A549 (cell line): ENCODE data around the gene MACROD1. TPM values are rescaled to one million over a fixed set of nuclear protein-coding genes. Genes with fewer than 3 reads are reported as not detected.

ENCODE experiments used
- ATAC-seq, 2 experiments: fragments of 200-7000 bp in 1 of 2; fragments of >200 bp in 1 of 2; cut with Nextera tagmentation in 1 of 2; cut with Tn5 transposase in 1 of 2; 3 replicates each; pipeline versions ENCODE4 v1.8.0 to v1.9.1; 2018 to 2020; ENCODE audit warnings: mild to moderate bottlenecking in 1 of 2, moderate library complexity in 1 of 2
- CTCF ChIA-PET: fragments of 300-600 bp; sonication (Branson Sonifier 250); formaldehyde crosslinking; extraction: SDS; loops from one replicate; lab custom pipeline; 2021; ENCODE audit warnings: antibody characterized with exemption, inconsistent platforms; lab: Yijun Ruan, JAX
- POLR2A ChIA-PET: fragments of 350-600 bp; formaldehyde crosslinking; extraction: SDS; loops from one replicate; lab custom pipeline; 2021; ENCODE audit warnings: antibody characterized with exemption, inconsistent platforms; lab: Yijun Ruan, JAX
- DNase-seq, 2 experiments: peaks; one replicate each; pipeline versions ENCODE4 v3.0.0 to v3.0.0-alpha.2; 2011 to 2016; ENCODE audit warnings: low read depth in 1 of 2, low spot score in 1 of 2
- FAIRE-seq: peaks from 2 replicates; lab custom pipeline; 2011; peaks lifted over from hg19 to GRCh38; lab: Jason Lieb, UNC
- H3K27ac ChIP-seq, 2 experiments: fragments of >200 bp; sonication (Bioruptor Twin); formaldehyde crosslinking; 3 replicates each; pipeline ENCODE4 v1.5.1; 2016 to 2017
- H3K4me1 ChIP-seq: fragments of >200 bp; sonication (Bioruptor Twin); formaldehyde crosslinking; 3 replicates; pipeline ENCODE4 v1.6.1; 2016
- H3K4me2 ChIP-seq: fragments of >200 bp; sonication (Bioruptor Twin); formaldehyde crosslinking; 3 replicates; pipeline ENCODE4 v1.6.1; 2016
- H3K4me3 ChIP-seq: fragments of >200 bp; sonication (Bioruptor Twin); formaldehyde crosslinking; 3 replicates; pipeline ENCODE4 v1.5.1; 2016
- H3K9me3 ChIP-seq: fragments of >200 bp; sonication (Bioruptor Twin); formaldehyde crosslinking; 3 replicates; pipeline ENCODE4 v1.6.1; 2016
- CEBPB ChIP-seq, 2 experiments: fragments of >200 bp in 1 of 2; sonication (Bioruptor Twin) in 1 of 2; formaldehyde crosslinking in 1 of 2; IDR thresholded peaks; 2 replicates each; pipeline ENCODE4 v1.6.1; 2012 to 2016
- CHD4 ChIP-seq: fragments of 200-600 bp; sonication (generic); IDR thresholded peaks from 2 replicates; pipeline ENCODE4 v1.6.1; 2016; ENCODE audit warnings: antibody characterized with exemption, mild to moderate bottlenecking, borderline replicate concordance
- EP300 ChIP-seq, 2 experiments: fragments of >200 bp; sonication (Bioruptor Twin); formaldehyde crosslinking; IDR thresholded peaks; 2 replicates in 1 of 2; 3 replicates in 1 of 2; pipeline ENCODE4 v1.6.1; 2016 to 2017
- ESRRA ChIP-seq: fragments of 150-350 bp; IDR thresholded peaks from 2 replicates; pipeline ENCODE4 v1.6.1; 2014; ENCODE audit warnings: mild to moderate bottlenecking, low read length, borderline replicate concordance
- FOXS1 ChIP-seq: fragments of 250-450 bp; sonication (Bioruptor Pico); IDR thresholded peaks from 2 replicates; pipeline ENCODE4 v1.5.0; 2020; ENCODE audit warnings: mild to moderate bottlenecking, moderate library complexity
- GATA3 ChIP-seq: IDR thresholded peaks from 2 replicates; pipeline ENCODE4 v1.6.1; 2012; ENCODE audit warnings: borderline replicate concordance
- KDM1A ChIP-seq: fragments of 200-600 bp; sonication (generic); IDR thresholded peaks from 2 replicates; pipeline ENCODE4 v1.6.1; 2016; ENCODE audit warnings: low read depth, mild to moderate bottlenecking
- NFE2L2 ChIP-seq: fragments of 150-350 bp; conservative IDR thresholded peaks from 2 replicates; pipeline ENCODE4 v1.6.1; 2014; ENCODE audit warnings: low read length
- NR3C1 ChIP-seq: fragments of >200 bp; sonication (Bioruptor Twin); formaldehyde crosslinking; IDR thresholded peaks from 3 replicates; pipeline ENCODE4 v1.6.1; 2017
- POLR2A ChIP-seq: IDR thresholded peaks from 2 replicates; pipeline ENCODE4 v1.6.1; 2012; ENCODE audit warnings: mild to moderate bottlenecking, low read length
- POLR2AphosphoS2 ChIP-seq: conservative IDR thresholded peaks from 2 replicates; pipeline ENCODE4 v1.6.1; 2012; ENCODE audit warnings: low read length, improper control_type of control experiment, inconsistent platforms
- RAD21 ChIP-seq, 2 experiments: fragments of >200 bp in 1 of 2; sonication (Bioruptor Twin) in 1 of 2; formaldehyde crosslinking in 1 of 2; IDR thresholded peaks in 1 of 2; conservative IDR thresholded peaks in 1 of 2; 2 replicates in 1 of 2; 3 replicates in 1 of 2; pipeline ENCODE4 v1.6.1; 2012 to 2018; ENCODE audit warnings: inconsistent platforms in 1 of 2
- REST ChIP-seq: fragments of 200-600 bp; sonication (generic); IDR thresholded peaks from 2 replicates; pipeline ENCODE4 v1.6.1; 2016; ENCODE audit warnings: antibody characterized with exemption, mild to moderate bottlenecking, moderate library complexity
- RNF2 ChIP-seq: fragments of 200-600 bp; sonication (generic); IDR thresholded peaks from 2 replicates; pipeline ENCODE4 v1.6.1; 2016; ENCODE audit warnings: low read depth, mild to moderate bottlenecking, antibody characterized with exemption, moderate library complexity, borderline replicate concordance
- SREBF2 ChIP-seq: fragments of 450-650 bp; IDR thresholded peaks from 2 replicates; pipeline ENCODE4 v1.6.1; 2014; ENCODE audit warnings: mild to moderate bottlenecking, moderate library complexity
- USF2 ChIP-seq: fragments of 450-650 bp; IDR thresholded peaks from 2 replicates; pipeline ENCODE4 v1.6.1; 2014; ENCODE audit warnings: antibody characterized with exemption
- ZC3H11A ChIP-seq: fragments of 450-650 bp; IDR thresholded peaks from 2 replicates; pipeline ENCODE4 v1.6.1; 2014; ENCODE audit warnings: antibody characterized with exemption, mild to moderate bottlenecking
- ZFP36 ChIP-seq: fragments of 450-650 bp; IDR thresholded peaks from 2 replicates; pipeline ENCODE4 v1.6.1; 2014; ENCODE audit warnings: borderline replicate concordance; ENCODE audit not compliant: partially characterized antibody
- ZNF302 ChIP-seq: fragments of 250-450 bp; sonication (Bioruptor Pico); IDR thresholded peaks from 2 replicates; pipeline ENCODE4 v1.9.0; 2021; ENCODE audit warnings: inconsistent platforms, mild to moderate bottlenecking, moderate library complexity
- WGBS: methylation state at CpG from one replicate; pipeline ENCODE4 v1.1.6; 2017; ENCODE audit errors: missing lambda C conversion rate; 5-methylcytosine and 5-hydroxymethylcytosine counted together
- polyA plus RNA-seq, 4 experiments: library from polyadenylated mRNA; depleted of rRNA in 3 of 4; stranded (reverse); fragments of >200 nt; fragmentation: RNase III in 1 of 4; extraction: RNeasy Plus Mini Kit Qiagen cat#74134 plus additional on column Dnase treatment in 1 of 4; gene quantifications; 2 replicates in 3 of 4; 3 replicates in 1 of 4; pipeline ENCODE4 v1.2.3, GENCODE V29; 2011 to 2017
- small RNA-seq, 6 experiments: library from RNA; depleted of rRNA; stranded (forward); fragments of <200 nt; gene quantifications; one replicate each; pipeline ENCODE3, GENCODE V24; 2012
- TF ChIP-seq, protein P1 (sequence below): fragments of >200 bp; sonication (Bioruptor Twin); formaldehyde crosslinking; IDR thresholded peaks from 3 replicates; pipeline ENCODE4 v1.6.1; 2016

Gene MACROD1
- polyA plus RNA-seq, 2 of the 4 experiments (the other 2 are of a cell fraction): 15.1 to 16.6 TPM

DNA sequence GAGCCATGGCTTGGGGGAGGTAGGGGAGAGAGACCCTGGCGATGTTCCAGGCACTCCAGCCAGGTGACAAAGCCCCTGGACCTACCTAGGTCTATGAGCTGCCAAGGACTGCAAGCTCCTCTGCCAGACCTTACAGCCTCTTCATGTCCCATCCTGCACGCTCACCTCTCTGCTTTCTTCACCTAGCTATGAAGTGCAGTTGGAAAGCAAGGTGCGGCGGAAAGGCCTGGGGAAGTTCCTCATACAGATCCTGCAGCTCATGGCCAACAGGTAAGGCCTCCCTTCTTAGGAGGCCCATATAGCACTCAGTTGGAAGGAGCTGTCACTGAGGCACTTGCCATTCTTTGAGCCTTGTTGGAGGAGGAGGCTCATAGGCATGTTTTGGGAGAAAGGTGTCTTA lies 213.3 kb downstream of the MACROD1 start:
- no peak overlapping the region for H3K4me3 ChIP-seq
- WGBS: 92% methylated on average over 4 of the region's 4 CpGs
- no peak overlapping the region for H3K4me2 ChIP-seq
- H3K27ac ChIP-seq: no peak overlapping the region
- no peak for ATAC-seq
- FAIRE-seq: no peak
- H3K4me1 ChIP-seq: no peaks in the 10 kb centered on the region
- no peak for TF ChIP-seq ZFP36
- no peak for TF ChIP-seq ZC3H11A
- TF ChIP-seq, protein P1, sequence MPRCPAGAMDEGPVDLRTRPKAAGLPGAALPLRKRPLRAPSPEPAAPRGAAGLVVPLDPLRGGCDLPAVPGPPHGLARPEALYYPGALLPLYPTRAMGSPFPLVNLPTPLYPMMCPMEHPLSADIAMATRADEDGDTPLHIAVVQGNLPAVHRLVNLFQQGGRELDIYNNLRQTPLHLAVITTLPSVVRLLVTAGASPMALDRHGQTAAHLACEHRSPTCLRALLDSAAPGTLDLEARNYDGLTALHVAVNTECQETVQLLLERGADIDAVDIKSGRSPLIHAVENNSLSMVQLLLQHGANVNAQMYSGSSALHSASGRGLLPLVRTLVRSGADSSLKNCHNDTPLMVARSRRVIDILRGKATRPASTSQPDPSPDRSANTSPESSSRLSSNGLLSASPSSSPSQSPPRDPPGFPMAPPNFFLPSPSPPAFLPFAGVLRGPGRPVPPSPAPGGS: no peak
- no peak for TF ChIP-seq ESRRA
- no peak for TF ChIP-seq RNF2
- no peak for TF ChIP-seq KDM1A
- no peak for TF ChIP-seq CHD4
- no peak for TF ChIP-seq ZNF302 (CRISPR knock-in tag)
- TF ChIP-seq POLR2A: no peak
- no peak for TF ChIP-seq REST
- TF ChIP-seq CEBPB (IDR thresholded peaks at IDR 0.05): no peak
- TF ChIP-seq NR3C1: no peak
- ChIA-PET POLR2A (no interaction called here), CTCF (interaction anchor here (0.9 to 10.2 kb wide), 5 partner anchors 10 to 184 kb away, joined by 3 to 236 read pairs (median 4); partner anchors contain the start of genes MARK2 and ZFTA)
- H3K9me3 ChIP-seq: no peaks in the 10 kb centered on the region
- DNase-seq: no peak

GRCh38 chr11:63951779-63952536 lies 214.0 kb downstream of the MACROD1 start:
- no peak for TF ChIP-seq FOXS1 (CRISPR knock-in tag)
- TF ChIP-seq NFE2L2: no peak
- no peak for TF ChIP-seq SREBF2
- no peak for TF ChIP-seq RAD21 (conservative IDR thresholded peaks at IDR 0.05 in 1 of 2, IDR thresholded peaks at IDR 0.05 in 1 of 2)
- no peak for TF ChIP-seq POLR2AphosphoS2
- TF ChIP-seq USF2: no peak
- TF ChIP-seq GATA3: no peak
- no peak for TF ChIP-seq KDM1A
- no peak for TF ChIP-seq EP300 (IDR thresholded peaks at IDR 0.05)
- CTCF ChIA-PET: interaction anchor here (0.9 to 10.2 kb wide), 5 partner anchors 11 to 184 kb away, joined by 3 to 236 read pairs (median 4); partner anchors contain the start of genes MARK2 and ZFTA
- FAIRE-seq: no peak

More at GRCh38 chr11:63951779-63952536, 214.0 kb downstream of the MACROD1 start:
- no peaks in the 10 kb centered on the region for H3K9me3 ChIP-seq
- no peak for DNase-seq
- H3K4me2 ChIP-seq: no peak overlapping the region
- no peaks in the 10 kb centered on the region for H3K4me1 ChIP-seq
- 91% methylated on average over 20 of the region's 20 CpGs for WGBS
- H3K27ac ChIP-seq: no peak overlapping the region
- ATAC-seq: no peak
- POLR2A ChIA-PET: no interaction called here
- H3K4me3 ChIP-seq: no peak overlapping the region

Small RNAs within 50 kb of the gene (small RNA-seq; reads per million reads assigned to genes)
- 0 to 3.9 (median 1.0) reads per million in 6 experiments for gene RNU6-45P

Other genes starting within 250 kb of the MACROD1 start
- 1.8 and 2.5 TPM in 2 replicates for gene RCOR2, start 248.9 kb downstream of the MACROD1 start, polyA plus RNA-seq (2011; rRNA removed)
- 0.46 to 0.82 TPM (median 0.58 TPM) in 3 replicates for gene RCOR2, start 248.9 kb downstream of the MACROD1 start, polyA plus RNA-seq (2017; fragmentation: RNase III; extraction: RNeasy Plus Mini Kit Qiagen cat#74134 plus additional on column Dnase treatment)
- 21.9 and 23.7 TPM in 2 replicates for gene NAA40, start 227.1 kb downstream of the MACROD1 start, polyA plus RNA-seq (2011; rRNA removed)
- gene NAA40, start 227.1 kb downstream of the MACROD1 start, polyA plus RNA-seq (2017; fragmentation: RNase III; extraction: RNeasy Plus Mini Kit Qiagen cat#74134 plus additional on column Dnase treatment): 29.8 to 32.0 TPM (median 30.2 TPM) in 3 replicates
- 312 and 358 TPM in 2 replicates for gene COX8A, start 191.5 kb downstream of the MACROD1 start, polyA plus RNA-seq (2011; rRNA removed)
- 750 to 794 TPM (median 759 TPM) in 3 replicates for gene COX8A, start 191.5 kb downstream of the MACROD1 start, polyA plus RNA-seq (2017; fragmentation: RNase III; extraction: RNeasy Plus Mini Kit Qiagen cat#74134 plus additional on column Dnase treatment)
- gene OTUB1, start 179.7 kb downstream of the MACROD1 start, polyA plus RNA-seq (2011; rRNA removed): 109 and 113 TPM in 2 replicates
- 94.0 to 97.4 TPM (median 95.8 TPM) in 3 replicates for gene OTUB1, start 179.7 kb downstream of the MACROD1 start, polyA plus RNA-seq (2017; fragmentation: RNase III; extraction: RNeasy Plus Mini Kit Qiagen cat#74134 plus additional on column Dnase treatment)
- gene FLRT1, start 130.2 kb downstream of the MACROD1 start, polyA plus RNA-seq (2011; rRNA removed): 0.28 and 0.31 TPM in 2 replicates
- 0.07 to 0.13 TPM (median 0.10 TPM) in 3 replicates for gene FLRT1, start 130.2 kb downstream of the MACROD1 start, polyA plus RNA-seq (2017; fragmentation: RNase III; extraction: RNeasy Plus Mini Kit Qiagen cat#74134 plus additional on column Dnase treatment)
- gene STIP1, start 20.1 kb upstream of the MACROD1 start, polyA plus RNA-seq (2011; rRNA removed): 288 and 300 TPM in 2 replicates
- gene STIP1, start 20.1 kb upstream of the MACROD1 start, polyA plus RNA-seq (2017; fragmentation: RNase III; extraction: RNeasy Plus Mini Kit Qiagen cat#74134 plus additional on column Dnase treatment): 274 to 320 TPM (median 297 TPM) in 3 replicates
- 0.42 and 0.56 TPM in 2 replicates for gene FERMT3, start 40.6 kb upstream of the MACROD1 start, polyA plus RNA-seq (2011; rRNA removed)
- 1.9 to 2.1 TPM (median 2.0 TPM) in 3 replicates for gene FERMT3, start 40.6 kb upstream of the MACROD1 start, polyA plus RNA-seq (2017; fragmentation: RNase III; extraction: RNeasy Plus Mini Kit Qiagen cat#74134 plus additional on column Dnase treatment)
- 18.6 and 25.2 TPM in 2 replicates for gene TRPT1, start 60.1 kb upstream of the MACROD1 start, polyA plus RNA-seq (2011; rRNA removed)
- gene TRPT1, start 60.1 kb upstream of the MACROD1 start, polyA plus RNA-seq (2017; fragmentation: RNase III; extraction: RNeasy Plus Mini Kit Qiagen cat#74134 plus additional on column Dnase treatment): 24.2 to 28.5 TPM (median 26.1 TPM) in 3 replicates
- gene NUDT22, start 60.2 kb upstream of the MACROD1 start, polyA plus RNA-seq (2011; rRNA removed): 21.5 and 21.7 TPM in 2 replicates
- 25.7 to 33.2 TPM (median 33.1 TPM) in 3 replicates for gene NUDT22, start 60.2 kb upstream of the MACROD1 start, polyA plus RNA-seq (2017; fragmentation: RNase III; extraction: RNeasy Plus Mini Kit Qiagen cat#74134 plus additional on column Dnase treatment)
- gene DNAJC4, start 64.4 kb upstream of the MACROD1 start, polyA plus RNA-seq (2011; rRNA removed): 8.9 and 9.8 TPM in 2 replicates
- 12.6 to 16.6 TPM (median 16.2 TPM) in 3 replicates for gene DNAJC4, start 64.4 kb upstream of the MACROD1 start, polyA plus RNA-seq (2017; fragmentation: RNase III; extraction: RNeasy Plus Mini Kit Qiagen cat#74134 plus additional on column Dnase treatment)
- 6.8 and 10.9 TPM in 2 replicates for gene VEGFB, start 68.5 kb upstream of the MACROD1 start, polyA plus RNA-seq (2011; rRNA removed)
- gene VEGFB, start 68.5 kb upstream of the MACROD1 start, polyA plus RNA-seq (2017; fragmentation: RNase III; extraction: RNeasy Plus Mini Kit Qiagen cat#74134 plus additional on column Dnase treatment): 24.6 to 26.7 TPM (median 26.5 TPM) in 3 replicates
- 40.5 and 41.4 TPM in 2 replicates for gene FKBP2, start 75.0 kb upstream of the MACROD1 start, polyA plus RNA-seq (2011; rRNA removed)
- gene FKBP2, start 75.0 kb upstream of the MACROD1 start, polyA plus RNA-seq (2017; fragmentation: RNase III; extraction: RNeasy Plus Mini Kit Qiagen cat#74134 plus additional on column Dnase treatment): 131 to 142 TPM (median 136 TPM) in 3 replicates
- 129 and 154 TPM in 2 replicates for gene PPP1R14B, start 80.8 kb upstream of the MACROD1 start, polyA plus RNA-seq (2011; rRNA removed)
- gene PPP1R14B, start 80.8 kb upstream of the MACROD1 start, polyA plus RNA-seq (2017; fragmentation: RNase III; extraction: RNeasy Plus Mini Kit Qiagen cat#74134 plus additional on column Dnase treatment): 152 to 155 TPM (median 152 TPM) in 3 replicates
- gene PLCB3, start 85.4 kb upstream of the MACROD1 start, polyA plus RNA-seq (2011; rRNA removed): 8.8 and 9.9 TPM in 2 replicates
- gene PLCB3, start 85.4 kb upstream of the MACROD1 start, polyA plus RNA-seq (2017; fragmentation: RNase III; extraction: RNeasy Plus Mini Kit Qiagen cat#74134 plus additional on column Dnase treatment): 19.2 to 21.3 TPM (median 21.2 TPM) in 3 replicates
- 33.7 and 35.6 TPM in 2 replicates for gene BAD, start 118.6 kb upstream of the MACROD1 start, polyA plus RNA-seq (2011; rRNA removed)
- gene BAD, start 118.6 kb upstream of the MACROD1 start, polyA plus RNA-seq (2017; fragmentation: RNase III; extraction: RNeasy Plus Mini Kit Qiagen cat#74134 plus additional on column Dnase treatment): 65.7 to 68.4 TPM (median 66.4 TPM) in 3 replicates
- gene GPR137, start 119.7 kb upstream of the MACROD1 start, polyA plus RNA-seq (2011; rRNA removed): 11.0 and 14.4 TPM in 2 replicates
- gene GPR137, start 119.7 kb upstream of the MACROD1 start, polyA plus RNA-seq (2017; fragmentation: RNase III; extraction: RNeasy Plus Mini Kit Qiagen cat#74134 plus additional on column Dnase treatment): 33.9 to 38.5 TPM (median 37.4 TPM) in 3 replicates
- gene KCNK4, start 125.2 kb upstream of the MACROD1 start, polyA plus RNA-seq (2011; rRNA removed): not detected in 2 replicates
- gene KCNK4, start 125.2 kb upstream of the MACROD1 start, polyA plus RNA-seq (2017; fragmentation: RNase III; extraction: RNeasy Plus Mini Kit Qiagen cat#74134 plus additional on column Dnase treatment): 0.12 to 0.28 TPM (median 0.17 TPM) in 3 replicates
- 1.9 TPM in 2 replicates for gene CATSPERZ, start 134.2 kb upstream of the MACROD1 start, polyA plus RNA-seq (2011; rRNA removed)
- 3.4 to 4.7 TPM (median 4.1 TPM) in 3 replicates for gene CATSPERZ, start 134.2 kb upstream of the MACROD1 start, polyA plus RNA-seq (2017; fragmentation: RNase III; extraction: RNeasy Plus Mini Kit Qiagen cat#74134 plus additional on column Dnase treatment)
- 13.9 and 15.2 TPM in 2 replicates for gene ESRRA, start 139.4 kb upstream of the MACROD1 start, polyA plus RNA-seq (2011; rRNA removed)
- gene ESRRA, start 139.4 kb upstream of the MACROD1 start, polyA plus RNA-seq (2017; fragmentation: RNase III; extraction: RNeasy Plus Mini Kit Qiagen cat#74134 plus additional on column Dnase treatment): 30.9 to 35.5 TPM (median 33.5 TPM) in 3 replicates
- 305 and 363 TPM in 2 replicates for gene TRMT112, start 151.4 kb upstream of the MACROD1 start, polyA plus RNA-seq (2011; rRNA removed)
- 424 to 447 TPM (median 440 TPM) in 3 replicates for gene TRMT112, start 151.4 kb upstream of the MACROD1 start, polyA plus RNA-seq (2017; fragmentation: RNase III; extraction: RNeasy Plus Mini Kit Qiagen cat#74134 plus additional on column Dnase treatment)
- 305 and 377 TPM in 2 replicates for gene PRDX5, start 152.0 kb upstream of the MACROD1 start, polyA plus RNA-seq (2011; rRNA removed)
- 442 to 500 TPM (median 491 TPM) in 3 replicates for gene PRDX5, start 152.0 kb upstream of the MACROD1 start, polyA plus RNA-seq (2017; fragmentation: RNase III; extraction: RNeasy Plus Mini Kit Qiagen cat#74134 plus additional on column Dnase treatment)
- gene CCDC88B, start 174.1 kb upstream of the MACROD1 start, polyA plus RNA-seq (2011; rRNA removed): 4.8 and 5.7 TPM in 2 replicates
- 8.8 to 10.3 TPM (median 9.7 TPM) in 3 replicates for gene CCDC88B, start 174.1 kb upstream of the MACROD1 start, polyA plus RNA-seq (2017; fragmentation: RNase III; extraction: RNeasy Plus Mini Kit Qiagen cat#74134 plus additional on column Dnase treatment)
- 19.1 and 21.4 TPM in 2 replicates for gene RPS6KA4, start 193.0 kb upstream of the MACROD1 start, polyA plus RNA-seq (2011; rRNA removed)
- 34.5 to 40.4 TPM (median 35.9 TPM) in 3 replicates for gene RPS6KA4, start 193.0 kb upstream of the MACROD1 start, polyA plus RNA-seq (2017; fragmentation: RNase III; extraction: RNeasy Plus Mini Kit Qiagen cat#74134 plus additional on column Dnase treatment)